IMR-90 (cell line): ENCODE measurements around the gene CDO1. TPM values are rescaled to one million over a fixed set of nuclear protein-coding genes. Genes with fewer than 3 reads are reported as not detected.

ENCODE experiments used
- ATAC-seq: fragments of 200-7000 bp; cut with Tn5 transposase; 2 replicates; pipeline ENCODE4 v1.9.1; 2020; ENCODE audit warnings: low read depth, mild to moderate bottlenecking, moderate library complexity
- BruUV-seq: library from RNA; stranded (reverse); fragments of 400-500 nt; replicated peaks from 2 replicates; lab custom pipeline; 2021; lab: Mats Ljungman, UMichigan
- CTCF ChIA-PET: fragments of 300-600 bp; formaldehyde crosslinking; extraction: SDS; loops from one replicate; lab custom pipeline; 2021; ENCODE audit warnings: antibody characterized with exemption; lab: Yijun Ruan, JAX
- POLR2A ChIA-PET: fragments of 300-600 bp; sonication (Branson Sonifier 250); formaldehyde crosslinking; loops from one replicate; lab custom pipeline; 2022; ENCODE audit warnings: antibody characterized with exemption; ENCODE audit not compliant: unreplicated experiment; lab: Charles Lee
- DNase-seq: peaks from one replicate; pipeline ENCODE4 v3.0.0; 2013
- H2AFZ ChIP-seq: replicated peaks from 2 replicates; pipeline ENCODE3; 2013; ENCODE audit warnings: low read length, mild to moderate bottlenecking; ENCODE audit not compliant: poor library complexity
- H2AK5ac ChIP-seq: 2 replicates; pipeline ENCODE4 v1.6.1; 2013; ENCODE audit warnings: low read depth, low read length, inconsistent platforms
- H2AK9ac ChIP-seq: replicated peaks from 2 replicates; pipeline ENCODE3; 2013; ENCODE audit warnings: mild to moderate bottlenecking, low read depth, low read length, moderate library complexity; ENCODE audit not compliant: poor library complexity
- H2BK120ac ChIP-seq: 2 replicates; pipeline ENCODE4 v1.6.1; 2013; ENCODE audit warnings: low read depth, low read length, inconsistent platforms
- H2BK15ac ChIP-seq: 3 replicates; pipeline ENCODE4 v1.6.1; 2013; ENCODE audit warnings: low read depth, low read length, inconsistent platforms
- H2BK20ac ChIP-seq: 2 replicates; pipeline ENCODE4 v1.6.1; 2013; ENCODE audit warnings: low read depth, mild to moderate bottlenecking, inconsistent platforms, low read length, moderate library complexity
- H2BK5ac ChIP-seq: 2 replicates; pipeline ENCODE4 v1.6.1; 2013; ENCODE audit warnings: mild to moderate bottlenecking, low read depth, low read length, inconsistent platforms; ENCODE audit not compliant: poor library complexity, severe bottlenecking
- H3K14ac ChIP-seq: replicated peaks from 2 replicates; pipeline ENCODE4 v1.6.1; 2013; ENCODE audit warnings: low read depth, low read length, inconsistent platforms
- H3K18ac ChIP-seq: 2 replicates; pipeline ENCODE4 v1.6.1; 2013; ENCODE audit warnings: low read depth, low read length, control low read depth
- H3K23ac ChIP-seq: 2 replicates; pipeline ENCODE4 v1.6.1; 2013; ENCODE audit warnings: low read depth, low read length, inconsistent platforms
- H3K27ac ChIP-seq: 2 replicates; pipeline ENCODE4 v1.5.1; 2013; ENCODE audit warnings: mild to moderate bottlenecking, control low read depth, low read length; ENCODE audit not compliant: insufficient read depth
- H3K27me3 ChIP-seq: 2 replicates; pipeline ENCODE4 v1.6.1; 2013; ENCODE audit warnings: low read length; ENCODE audit not compliant: control insufficient read depth, insufficient read depth
- H3K36me3 ChIP-seq: 2 replicates; pipeline ENCODE4 v1.6.1; 2013; ENCODE audit warnings: low read length, mixed read lengths; ENCODE audit not compliant: control insufficient read depth, insufficient read depth
- H3K4ac ChIP-seq: 2 replicates; pipeline ENCODE4 v1.6.1; 2013; ENCODE audit warnings: low read depth, low read length, inconsistent platforms
- H3K4me1 ChIP-seq: 2 replicates; pipeline ENCODE4 v1.6.1; 2013; ENCODE audit warnings: low read length, mixed read lengths; ENCODE audit not compliant: control insufficient read depth, insufficient read depth
- H3K4me2 ChIP-seq: 2 replicates; pipeline ENCODE4 v1.6.1; 2013; ENCODE audit warnings: low read depth, mild to moderate bottlenecking, control low read depth, low read length, moderate library complexity
- H3K4me3 ChIP-seq: 2 replicates; pipeline ENCODE4 v1.5.1; 2013; ENCODE audit warnings: low read depth, mild to moderate bottlenecking, control low read depth, low read length, moderate library complexity; ENCODE audit not compliant: insufficient read depth
- H3K56ac ChIP-seq: 2 replicates; pipeline ENCODE4 v1.6.1; 2013; ENCODE audit warnings: low read length, inconsistent platforms; ENCODE audit not compliant: insufficient read depth; ENCODE audit errors: extremely low read depth
- H3K79me1 ChIP-seq, 2 experiments: 2 replicates each; pipeline ENCODE4 v1.6.1; 2013; ENCODE audit warnings: low read length in 2 of 2, inconsistent platforms in 1 of 2, low read depth in 1 of 2
- H3K9ac ChIP-seq: 2 replicates; pipeline ENCODE4 v1.6.1; 2013; ENCODE audit warnings: low read depth, low read length, control low read depth
- H3K9me1 ChIP-seq: 2 replicates; pipeline ENCODE4 v1.6.1; 2013; ENCODE audit warnings: low read length, inconsistent platforms; ENCODE audit not compliant: insufficient read depth
- H3K9me3 ChIP-seq: 2 replicates; pipeline ENCODE4 v1.6.1; 2013; ENCODE audit warnings: low read length; ENCODE audit not compliant: control insufficient read depth, insufficient read depth
- H4K20me1 ChIP-seq: 2 replicates; pipeline ENCODE4 v1.6.1; 2013; ENCODE audit warnings: low read length, inconsistent platforms; ENCODE audit not compliant: insufficient read depth
- H4K5ac ChIP-seq: 2 replicates; pipeline ENCODE4 v1.6.1; 2013; ENCODE audit warnings: mild to moderate bottlenecking, low read depth, low read length, control low read depth
- H4K8ac ChIP-seq, 2 experiments: 2 replicates each; pipeline ENCODE4 v1.6.1; 2013; ENCODE audit warnings: low read depth in 2 of 2, low read length in 2 of 2, control low read depth in 1 of 2, inconsistent platforms in 1 of 2
- H4K91ac ChIP-seq: 2 replicates; pipeline ENCODE4 v1.6.1; 2013; ENCODE audit warnings: low read depth, low read length, inconsistent platforms; ENCODE audit not compliant: insufficient read depth
- CEBPB ChIP-seq: IDR thresholded peaks from 2 replicates; pipeline ENCODE4 v1.6.1; 2012; ENCODE audit warnings: low read depth, low read length, improper control_type of control experiment
- CTCF ChIP-seq: conservative IDR thresholded peaks from 2 replicates; pipeline ENCODE4 v1.5.1; 2012; ENCODE audit warnings: mild to moderate bottlenecking, low read depth, low read length, improper control_type of control experiment
- FOS ChIP-seq: fragments of 150-350 bp; IDR thresholded peaks from 2 replicates; pipeline ENCODE4 v1.6.1; 2016; ENCODE audit warnings: low read depth, low read length
- MAFK ChIP-seq: IDR thresholded peaks from 2 replicates; pipeline ENCODE4 v1.6.1; 2012; ENCODE audit warnings: low read depth, low read length, improper control_type of control experiment
- MAZ ChIP-seq: IDR thresholded peaks from 2 replicates; pipeline ENCODE4 v1.6.1; 2012; ENCODE audit warnings: low read depth, mild to moderate bottlenecking, low read length, improper control_type of control experiment, moderate library complexity, borderline replicate concordance
- MXI1 ChIP-seq: IDR thresholded peaks from 2 replicates; pipeline ENCODE4 v1.6.1; 2012; ENCODE audit warnings: low read depth, mild to moderate bottlenecking, low read length, moderate library complexity, borderline replicate concordance
- NFE2L2 ChIP-seq: fragments of 150-350 bp; IDR thresholded peaks from 2 replicates; pipeline ENCODE4 v1.6.1; 2016; ENCODE audit warnings: low read depth, mild to moderate bottlenecking, low read length
- POLR2A ChIP-seq: IDR thresholded peaks from 2 replicates; pipeline ENCODE4 v1.6.1; 2012; ENCODE audit warnings: mild to moderate bottlenecking, low read depth, low read length
- RAD21 ChIP-seq: IDR thresholded peaks from 2 replicates; pipeline ENCODE4 v1.6.1; 2012; ENCODE audit warnings: low read length, improper control_type of control experiment
- RCOR1 ChIP-seq: IDR thresholded peaks from 2 replicates; pipeline ENCODE4 v1.6.1; 2012; ENCODE audit warnings: mild to moderate bottlenecking, low read length, improper control_type of control experiment; ENCODE audit not compliant: insufficient replicate concordance
- RFX5 ChIP-seq: IDR thresholded peaks from 2 replicates; pipeline ENCODE4 v1.8.0; 2012; ENCODE audit warnings: low read depth, mild to moderate bottlenecking, low read length, moderate library complexity
- SMC3 ChIP-seq: fragments of 150-350 bp; IDR thresholded peaks from 2 replicates; pipeline ENCODE4 v1.6.1; 2016; ENCODE audit warnings: low read depth, mild to moderate bottlenecking, antibody characterized with exemption, low read length, moderate library complexity
- WGBS, 2 experiments: methylation state at CpG; one replicate each; pipeline versions ENCODE4 v1.1.5 to v1.1.7; 2013; ENCODE audit warnings: missing lambda C conversion rate in 2 of 2; ENCODE audit not compliant: insufficient read length in 1 of 2; ENCODE audit errors: extremely low coverage in 2 of 2; 5-methylcytosine and 5-hydroxymethylcytosine counted together
- dilution Hi-C: fragments of 300-500 bp; cut with HindIII; formaldehyde crosslinking; loops from one replicate; pipeline ENCODE4 v1.14.3; 2018; ENCODE audit warnings: low sequenced_read_pairs; ENCODE audit not compliant: unreplicated experiment
- in situ Hi-C: fragments of 300-500 bp; cut with MboI; formaldehyde crosslinking; loops from 3 replicates; pipeline ENCODE4 v1.14.3; 2019; ENCODE audit warnings: low sequenced_read_pairs, inconsistent platforms, mixed read lengths
- intact Hi-C: fragments of 100-400 bp; cut with micrococcal nuclease; formaldehyde crosslinking; loops from 2 replicates; pipeline ENCODE4 v1.10.0; 2022
- polyA plus RNA-seq, 3 experiments: library from polyadenylated mRNA; depleted of rRNA; stranded (reverse); fragments of >200 nt; gene quantifications; 2 replicates each; pipeline ENCODE4 v1.2.3, GENCODE V29; 2012; ENCODE audit warnings: low replicate concordance in 1 of 3
- total RNA-seq: library from RNA; depleted of rRNA; stranded (reverse); fragments of >200 nt; gene quantifications from 2 replicates; pipeline ENCODE4 v1.2.3, GENCODE V29; 2012
- TF ChIP-seq, protein P1 (sequence below): fragments of 150-350 bp; IDR thresholded peaks from 2 replicates; pipeline ENCODE4 v1.6.1; 2017; ENCODE audit warnings: mild to moderate bottlenecking, antibody characterized with exemption, low read length, low read depth
- TF ChIP-seq, protein P2 (sequence below): fragments of 150-350 bp; IDR thresholded peaks from 2 replicates; pipeline ENCODE4 v1.6.1; 2016; ENCODE audit warnings: low read depth, mild to moderate bottlenecking, low read length, moderate library complexity, borderline replicate concordance

CDO1 gene
- total and polyA plus RNA-seq, 2 of the 4 experiments (the other 2 are of a cell fraction): 4.8 to 8.6 TPM

GRCh38 chr5:115796656-115797055 is 19.8 kb downstream of the CDO1 start:
- Histone ChIP-seq H2BK5ac (no peak overlapping the region), H3K9me1 (no peaks in the 10 kb centered on the region), H3K9me3 (no peaks in the 10 kb centered on the region), H3K79me1 (no peaks in the 10 kb centered on the region), H4K91ac (no peak overlapping the region), H2AFZ (no peak overlapping the region), H3K18ac (no peak overlapping the region), H2BK120ac (no peak overlapping the region), H3K9ac (no peak overlapping the region), H2AK5ac (no peak overlapping the region), H4K20me1 (no peaks in the 10 kb centered on the region), H4K5ac (no peak overlapping the region), H3K23ac (no peak overlapping the region), H2BK15ac (no peak overlapping the region), H2BK20ac (no peak overlapping the region), H3K56ac (no peak overlapping the region), H3K4me3 (no peak overlapping the region), H3K4me1 (no peaks in the 10 kb centered on the region), H2AK9ac (no peak overlapping the region), H3K27ac (no peak overlapping the region), H3K4me2 (no peak overlapping the region), H4K8ac (no peak overlapping the region), H3K14ac (no peak overlapping the region), H3K36me3 (no peaks in the 10 kb centered on the region), H3K4ac (no peak overlapping the region), H3K27me3 (peaks cover 2% of the 10 kb centered on the region; the same call in 1 of the 2 replicates)
- CTCF ChIA-PET: no interaction called here
- dilution Hi-C loops: no loop called here
- intact Hi-C loops: no loop called here
- TF ChIP-seq RFX5 (no peak), RCOR1 (no peak), NFE2L2 (no peak), RAD21 (no peak), CEBPB (no peak), MXI1 (no peak), MAZ (no peak), FOS (no peak), CTCF (no peak), SMC3 (no peak), MAFK (no peak), POLR2A (no peak)
- TF ChIP-seq, protein P1, sequence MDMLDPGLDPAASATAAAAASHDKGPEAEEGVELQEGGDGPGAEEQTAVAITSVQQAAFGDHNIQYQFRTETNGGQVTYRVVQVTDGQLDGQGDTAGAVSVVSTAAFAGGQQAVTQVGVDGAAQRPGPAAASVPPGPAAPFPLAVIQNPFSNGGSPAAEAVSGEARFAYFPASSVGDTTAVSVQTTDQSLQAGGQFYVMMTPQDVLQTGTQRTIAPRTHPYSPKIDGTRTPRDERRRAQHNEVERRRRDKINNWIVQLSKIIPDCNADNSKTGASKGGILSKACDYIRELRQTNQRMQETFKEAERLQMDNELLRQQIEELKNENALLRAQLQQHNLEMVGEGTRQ: no peak
- TF ChIP-seq, protein P2, sequence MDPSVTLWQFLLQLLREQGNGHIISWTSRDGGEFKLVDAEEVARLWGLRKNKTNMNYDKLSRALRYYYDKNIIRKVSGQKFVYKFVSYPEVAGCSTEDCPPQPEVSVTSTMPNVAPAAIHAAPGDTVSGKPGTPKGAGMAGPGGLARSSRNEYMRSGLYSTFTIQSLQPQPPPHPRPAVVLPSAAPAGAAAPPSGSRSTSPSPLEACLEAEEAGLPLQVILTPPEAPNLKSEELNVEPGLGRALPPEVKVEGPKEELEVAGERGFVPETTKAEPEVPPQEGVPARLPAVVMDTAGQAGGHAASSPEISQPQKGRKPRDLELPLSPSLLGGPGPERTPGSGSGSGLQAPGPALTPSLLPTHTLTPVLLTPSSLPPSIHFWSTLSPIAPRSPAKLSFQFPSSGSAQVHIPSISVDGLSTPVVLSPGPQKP: no peak
- WGBS, 2 experiments: 20% methylated on average over 1 of the region's 3 CpGs; no CpG with 5 or more reads in 1 of the 2 experiments
- no TSS peak for BruUV-seq
- no peak for ATAC-seq
- POLR2A ChIA-PET: no interaction called here
- no peak for DNase-seq
- in situ Hi-C loops: no loop called here
